GM21737 (cell line): ENCODE measurements around the gene CMC1.

Source experiments
- ATAC-seq: cut with Tn5 transposase; IDR thresholded peaks from one replicate; pipeline ENCODE4 v1.9.1; 2021; ENCODE audit warnings: mild to moderate bottlenecking, moderate library complexity; ENCODE audit not compliant: unreplicated experiment

The CMC1 gene

DNA sequence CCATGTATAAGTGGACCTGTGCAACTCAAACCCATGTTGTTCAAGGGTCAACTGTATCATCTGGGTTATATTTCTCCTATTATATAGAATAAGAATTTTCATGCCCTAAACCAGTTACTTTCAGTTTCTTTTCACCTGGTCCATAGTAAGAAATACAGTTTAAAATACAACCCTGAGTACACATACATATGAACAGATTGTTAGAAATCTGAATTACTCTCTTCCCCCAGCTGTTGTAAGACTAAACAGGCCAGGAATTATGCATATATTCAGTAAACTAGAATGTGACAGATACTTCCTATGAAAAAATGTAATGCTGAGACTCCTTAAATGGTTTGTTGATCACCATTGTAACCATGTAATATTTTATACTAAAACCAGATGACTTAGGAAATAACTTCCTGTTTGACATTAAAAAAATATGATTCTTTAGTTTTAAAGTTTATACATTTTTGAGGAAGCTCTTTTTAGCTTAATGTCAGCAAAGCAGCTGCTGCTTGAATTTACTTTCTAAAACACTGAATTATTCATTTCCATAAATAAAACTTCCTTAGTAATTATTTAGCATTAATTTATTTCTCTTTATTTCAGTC, 54.6 kb downstream of the CMC1 start:
- no peak for ATAC-seq

DNA sequence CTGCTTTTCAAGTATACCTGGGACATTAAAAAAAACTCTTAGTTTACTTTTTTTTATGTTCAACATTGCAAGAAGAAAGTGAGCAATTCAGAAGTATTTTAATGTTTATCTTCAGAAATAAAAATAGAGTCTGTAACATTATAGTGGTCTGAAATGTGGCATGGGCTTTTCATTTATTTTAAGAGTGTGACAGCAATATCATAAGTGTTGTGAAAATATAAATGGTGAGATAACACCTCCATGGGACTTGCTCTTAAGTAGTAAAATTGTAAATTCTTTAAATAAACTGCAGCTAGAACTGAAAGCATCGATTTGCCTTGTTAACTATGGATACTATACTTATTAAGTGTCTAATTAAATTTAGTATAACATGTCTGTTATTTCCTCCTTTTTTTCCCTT, 58.3 kb downstream of the CMC1 start:
- no peak for ATAC-seq

GRCh38 chr3:28300345-28300962, 59.0 kb downstream of the CMC1 start:
- no peak for ATAC-seq

- no peak for ATAC-seq
Observed at GRCh38 chr3:28301688-28302087, 60.3 kb downstream of the CMC1 start.

GRCh38 chr3:28308196-28308595, 66.8 kb downstream of the CMC1 start:
- no peak for ATAC-seq

- no peak for ATAC-seq
Observed at GRCh38 chr3:28315711-28316110, 74.3 kb downstream of the CMC1 start.

- no peak for ATAC-seq
Observed at GRCh38 chr3:28316226-28316625, 74.8 kb downstream of the CMC1 start.

DNA sequence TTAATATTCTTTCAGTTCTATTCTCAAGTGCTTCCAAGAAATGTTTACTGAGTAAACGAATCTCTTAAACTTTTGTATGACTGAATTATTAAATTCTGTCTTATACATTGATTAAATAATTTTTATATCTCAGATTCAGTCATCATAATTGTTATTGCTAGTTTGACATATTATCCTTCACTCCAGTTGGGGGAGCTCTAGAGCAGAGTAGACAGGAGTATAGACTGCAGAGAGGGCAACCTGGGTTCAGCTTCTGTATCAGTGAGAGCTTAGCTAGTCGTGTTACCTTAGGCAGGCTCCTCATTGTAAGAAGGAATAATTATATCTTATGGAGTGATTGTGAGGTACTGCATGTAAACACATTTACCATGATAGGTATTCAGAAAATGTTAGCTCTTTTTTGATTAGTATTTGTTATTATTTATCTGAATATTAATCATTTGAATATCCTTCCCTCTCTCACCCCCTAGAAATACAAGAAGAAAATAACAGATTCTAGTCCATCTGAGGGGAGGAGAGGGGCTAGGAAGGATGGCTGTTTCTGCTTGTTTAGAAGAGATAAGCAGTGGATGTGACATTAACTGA, 76.1 kb downstream of the CMC1 start:
- peak; percentile 71 for ATAC-seq

- ATAC-seq = no peak
Observed at GRCh38 chr3:28320981-28321380, 79.6 kb downstream of the CMC1 start.

DNA sequence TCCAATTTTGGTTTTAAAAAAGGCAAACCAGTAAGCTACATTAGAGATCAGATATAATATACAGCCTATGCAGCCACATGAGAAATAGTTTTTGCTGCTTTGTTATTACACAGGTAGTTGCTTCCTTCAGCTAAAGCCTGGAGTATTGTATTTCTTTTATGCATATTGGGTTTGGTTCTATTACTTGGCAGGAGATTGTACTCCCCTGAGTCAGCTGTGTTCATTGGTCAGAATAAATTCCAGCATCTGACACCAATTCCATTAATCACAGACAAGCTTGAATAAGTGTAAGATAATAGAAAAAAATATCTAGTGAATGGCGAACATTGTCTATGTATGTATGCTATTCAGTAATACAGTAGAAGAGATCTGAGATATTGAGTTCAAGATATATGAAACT, 81.0 kb downstream of the CMC1 start:
- no peak for ATAC-seq

- peak; percentile 72 for ATAC-seq
Observed at GRCh38 chr3:28326458-28326926, 85.1 kb downstream of the CMC1 start.

DNA sequence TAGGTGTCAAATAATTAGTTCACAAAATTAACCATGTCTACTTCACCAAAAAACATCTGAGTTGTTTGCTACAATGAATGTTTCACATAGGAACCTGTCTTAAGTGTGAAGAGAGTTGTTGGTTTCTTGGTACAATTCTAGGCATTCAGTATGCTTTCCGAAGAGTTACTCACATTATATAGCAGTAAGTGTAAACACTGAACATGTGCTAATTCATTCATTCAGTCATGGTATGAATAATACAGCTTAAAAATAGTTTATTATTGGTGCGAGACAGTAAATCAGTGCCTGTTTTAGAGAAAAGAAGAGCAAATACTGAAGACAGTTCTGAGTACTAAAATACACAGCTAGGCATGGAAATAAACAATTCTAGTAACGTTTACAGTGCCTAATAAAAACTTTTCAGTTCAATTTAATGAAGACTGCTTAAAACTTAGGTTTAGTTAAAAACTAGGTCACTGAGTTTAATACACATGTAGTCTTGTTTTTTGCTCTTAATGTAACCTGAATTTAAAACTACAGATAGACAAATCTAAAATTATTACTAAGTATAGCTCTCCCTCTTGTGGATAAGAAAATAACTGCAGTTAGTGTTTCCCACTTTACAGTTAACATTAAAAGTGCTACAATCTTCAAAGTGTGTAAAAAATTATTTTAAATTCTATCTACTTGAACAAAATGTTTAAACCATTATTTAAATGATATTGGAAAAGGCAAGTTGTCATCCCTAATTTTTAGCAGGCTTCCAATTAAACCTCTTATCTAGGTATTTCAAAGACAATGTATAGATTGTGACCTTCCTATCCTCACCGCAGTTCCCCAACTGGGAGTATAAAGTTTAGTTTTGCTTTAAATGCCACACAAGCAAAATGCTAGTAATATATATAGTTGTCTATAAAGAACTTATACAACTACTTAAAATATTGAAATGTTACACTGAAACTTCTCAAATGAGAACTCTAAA, 87.1 kb downstream of the CMC1 start:
- ATAC-seq = no peak

- no peak for ATAC-seq
Observed at GRCh38 chr3:28334552-28334951, 93.1 kb downstream of the CMC1 start.

- ATAC-seq = no peak
Observed at GRCh38 chr3:28335246-28335645, 93.8 kb downstream of the CMC1 start.

GRCh38 chr3:28337230-28337629, 95.8 kb downstream of the CMC1 start:
- no peak for ATAC-seq

DNA sequence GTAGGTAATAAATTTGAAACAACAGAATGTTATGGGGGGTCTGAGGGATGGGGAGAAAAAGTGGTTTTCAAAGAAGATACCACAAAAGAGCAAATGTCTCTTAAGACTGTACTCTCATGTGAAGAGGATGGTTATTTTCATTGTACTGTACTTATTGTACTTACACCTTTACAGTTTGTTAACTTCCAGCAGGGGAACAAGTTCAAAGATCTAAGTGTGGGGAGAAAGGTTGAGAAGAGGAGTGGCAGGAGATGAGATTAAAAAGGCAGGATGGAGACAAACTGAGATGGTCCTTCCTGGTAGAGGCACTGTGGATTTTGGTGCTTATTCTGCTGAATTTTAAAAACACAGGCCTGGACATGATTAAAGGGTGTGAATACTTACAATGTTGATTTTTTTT, 101.7 kb downstream of the CMC1 start:
- no peak for ATAC-seq

- ATAC-seq = no peak
Observed at GRCh38 chr3:28345690-28346089, 104.3 kb downstream of the CMC1 start.

GRCh38 chr3:28347374-28348264, 106.2 kb downstream of the CMC1 start:
- ATAC-seq = no peak

DNA sequence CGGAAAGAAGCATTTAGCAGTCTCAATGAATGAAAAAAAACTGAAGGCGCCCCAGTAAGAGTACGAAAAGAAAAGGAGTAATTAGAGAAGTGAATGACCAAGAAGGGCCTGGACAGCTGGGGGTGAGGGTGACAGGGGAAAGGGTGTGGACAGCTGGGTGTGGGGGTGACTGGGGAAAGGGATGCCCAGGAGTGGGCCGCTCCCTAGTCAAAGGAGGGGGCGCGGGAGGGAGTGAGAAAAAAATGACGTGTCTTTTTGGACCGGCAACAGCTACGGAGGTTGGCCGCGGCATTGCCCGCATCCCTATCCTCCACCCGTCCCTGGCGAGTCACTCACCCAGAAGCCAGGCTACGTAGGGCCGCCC, 106.8 kb downstream of the CMC1 start:
- no peak for ATAC-seq

- peak; percentile 95 for ATAC-seq
Observed at GRCh38 chr3:28348629-28349468, 107.4 kb downstream of the CMC1 start, which contains the start of the genes AZI2 and ZCWPW2. Gene AZI2, minus strand, starts transcription at chr3:28348824. Its CDS starts 8,207 bp downstream, at chr3:28340617. Gene ZCWPW2, plus strand, starts transcription at chr3:28348721. Its CDS starts 64,348 bp downstream, at chr3:28413069.
